CD4-positive, CD25-positive, alpha-beta regulatory T cell (primary cell): ENCODE results near the gene DNAH6. TPM values are rescaled to one million over a fixed set of nuclear protein-coding genes. Genes with fewer than 3 reads are reported as not detected.
"Not testable (repeated sequence)": the region's sequence is repeated elsewhere in the genome, so short reads cannot be mapped to it uniquely, and the experiment has no call there.

Experiments used
- ATAC-seq, 2 donors: fragments of 150-1000 bp; cut with Tn5 transposase; one replicate each; pipeline ENCODE4 v1.10.0; 2021; ENCODE audit warnings: low read depth in 2 of 2, moderate number of reproducible peaks in 2 of 2, moderate library complexity in 1 of 2
- DNase-seq, 3 donors: peaks; one replicate each; pipeline versions ENCODE4 v3.0.0 to v3.0.0-alpha.2; 2012 to 2022; ENCODE audit warnings: mixed read lengths in 1 of 3
- H3K27ac ChIP-seq: one replicate; pipeline ENCODE4 v1.7.0; 2013; ENCODE audit warnings: mild to moderate bottlenecking, low read length; ENCODE audit not compliant: insufficient read depth, poor library complexity, severe bottlenecking
- H3K27me3 ChIP-seq: one replicate; pipeline ENCODE4 v1.7.0; 2013; ENCODE audit warnings: low read length; ENCODE audit not compliant: control insufficient read depth, insufficient read depth
- H3K36me3 ChIP-seq: one replicate; pipeline ENCODE4 v1.7.0; 2013; ENCODE audit warnings: mild to moderate bottlenecking, low read length, moderate library complexity; ENCODE audit not compliant: control insufficient read depth, insufficient read depth
- H3K4me1 ChIP-seq: 2 replicates; pipeline ENCODE4 v1.7.0; 2013; ENCODE audit warnings: mild to moderate bottlenecking, low read length; ENCODE audit not compliant: insufficient read depth, control insufficient read depth, poor library complexity, severe bottlenecking
- H3K4me3 ChIP-seq: one replicate; pipeline ENCODE4 v1.7.0; 2013; ENCODE audit warnings: low read depth, mild to moderate bottlenecking, low read length, moderate library complexity
- H3K9me3 ChIP-seq, 2 experiments: 1 replicate in 1 of 2; 2 replicates in 1 of 2; pipeline ENCODE4 v1.7.0; 2013; ENCODE audit warnings: low read length in 2 of 2, mild to moderate bottlenecking in 1 of 2, moderate library complexity in 1 of 2; ENCODE audit not compliant: control insufficient read depth in 2 of 2
- H3K27ac Mint-ChIP-seq, 3 donors: one replicate each; pipeline ENCODE4 v1.8.0; 2020 to 2022; ENCODE audit warnings: mild to moderate bottlenecking in 3 of 3, mixed read lengths in 3 of 3, moderate library complexity in 2 of 3
- H3K27me3 Mint-ChIP-seq: one replicate; pipeline ENCODE4 v1.8.0; 2022; ENCODE audit warnings: mild to moderate bottlenecking, mixed read lengths
- H3K36me3 Mint-ChIP-seq: one replicate; pipeline ENCODE4 v1.8.0; 2020; ENCODE audit warnings: mixed read lengths
- H3K4me1 Mint-ChIP-seq, 4 donors: one replicate each; pipeline ENCODE4 v1.8.0; 2020 to 2022; ENCODE audit warnings: mixed read lengths in 4 of 4, mild to moderate bottlenecking in 1 of 4
- H3K4me3 Mint-ChIP-seq, 4 donors: one replicate each; pipeline ENCODE4 v1.8.0; 2020 to 2022; ENCODE audit warnings: mild to moderate bottlenecking in 4 of 4, mixed read lengths in 4 of 4, moderate library complexity in 3 of 4
- H3K9me3 Mint-ChIP-seq, 7 donors: one replicate each; pipeline ENCODE4 v1.8.0; 2020 to 2022; ENCODE audit warnings: mixed read lengths in 7 of 7, mild to moderate bottlenecking in 3 of 7, moderate library complexity in 2 of 7
- polyA plus RNA-seq, 4 donors: library from polyadenylated mRNA; unstranded; fragments of 300-500 nt; fragmentation: Illumina TruSeq; gene quantifications; one replicate each; pipeline ENCODE4 v1.2.3, GENCODE V29; 2021
- total RNA-seq: library from RNA; stranded (reverse); gene quantifications from one replicate; pipeline ENCODE4 v1.2.3, GENCODE V29; 2022

The DNAH6 gene
- total and polyA plus RNA-seq, 5 donors from 2014 or later, result 0.17 to 1.1 (median 0.52) TPM

DNA sequence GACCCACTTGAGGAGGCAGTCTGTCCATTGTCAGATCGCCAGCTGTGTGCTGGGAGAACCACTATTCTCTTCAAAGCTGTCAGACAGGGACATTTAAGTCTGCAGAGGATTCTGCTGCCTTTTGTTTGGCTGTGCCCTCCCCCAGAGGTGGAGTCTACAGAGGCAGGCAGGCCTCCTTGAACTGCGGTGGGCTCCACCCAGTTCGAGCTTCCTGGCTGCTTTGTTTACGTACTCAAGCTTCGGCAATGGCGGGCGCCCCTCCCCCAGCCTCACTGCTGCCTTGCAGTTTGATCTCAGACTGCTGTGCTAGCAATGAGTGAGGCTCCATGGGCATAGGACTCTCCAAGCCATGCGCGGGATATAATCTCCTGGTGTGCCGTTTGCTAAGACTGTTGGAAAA, 5.3 kb upstream of the DNAH6 start:
- Mint-ChIP-seq H3K4me3 (peak overlapping the region in 1 of 4 donors; percentile 54), H3K4me1 (peaks cover 2 to 25% (median 10%) of the 10 kb centered on the region in 4 donors), H3K9me3 (peaks cover 0 to 22% (median 3%) of the 10 kb centered on the region in 7 donors)
- not testable (repeated sequence) for H3K4me3 ChIP-seq, H3K36me3 ChIP-seq, H3K4me1 ChIP-seq, H3K27me3 ChIP-seq, ATAC-seq, H3K27ac Mint-ChIP-seq, H3K9me3 ChIP-seq, H3K36me3 Mint-ChIP-seq, H3K27ac ChIP-seq, H3K27me3 Mint-ChIP-seq
- DNase-seq, result peak; percentile 16 to 63 (median 55)

GRCh38 chr2:84515788-84516187, 510 bp upstream of the DNAH6 start:
- H3K36me3 Mint-ChIP-seq, result no peaks in the 10 kb centered on the region
- Histone ChIP-seq H3K9me3 (no peaks in the 10 kb centered on the region), H3K27me3 (peaks cover 6% of the 10 kb centered on the region), H3K36me3 (no peaks in the 10 kb centered on the region), H3K4me3 (peak overlapping the region; percentile 88), H3K27ac (peak overlapping the region; percentile 36), H3K4me1 (peaks cover 11% of the 10 kb centered on the region)
- ATAC-seq (no peak), DNase-seq (no peak)
- H3K27me3 Mint-ChIP-seq, result peaks cover 20% of the 10 kb centered on the region
- H3K27ac Mint-ChIP-seq, result peak overlapping the region in 2 of 3 donors; percentile 93 to 94
- H3K4me1 Mint-ChIP-seq, result peaks cover 7 to 25% (median 16%) of the 10 kb centered on the region in 4 donors
- peak overlapping the region; percentile 86 to 94 (median 90) for H3K4me3 Mint-ChIP-seq
- peaks cover 0 to 8% (median 3%) of the 10 kb centered on the region in 7 donors for H3K9me3 Mint-ChIP-seq

- peaks cover 0 to 14% (median 7%) of the 10 kb centered on the region in 4 donors for H3K4me1 Mint-ChIP-seq
- ATAC-seq (no peak), DNase-seq (no peak)
- Histone ChIP-seq H3K27me3 (peaks cover 11% of the 10 kb centered on the region), H3K36me3 (no peaks in the 10 kb centered on the region), H3K4me3 (no peak overlapping the region), H3K4me1 (peaks cover 11% of the 10 kb centered on the region), H3K9me3 (peaks cover 0 to 4% of the 10 kb centered on the region in 2 experiments), H3K27ac (no peak overlapping the region)
- H3K36me3 Mint-ChIP-seq, result peaks cover 7% of the 10 kb centered on the region
- H3K27ac Mint-ChIP-seq, result no peak overlapping the region
- H3K9me3 Mint-ChIP-seq, result peaks cover 0 to 8% (median 3%) of the 10 kb centered on the region in 7 donors
- H3K4me3 Mint-ChIP-seq, result no peak overlapping the region
- peaks cover 26% of the 10 kb centered on the region for H3K27me3 Mint-ChIP-seq
Measured at GRCh38 chr2:84519332-84519957, 3.1 kb downstream of the DNAH6 start.

DNA sequence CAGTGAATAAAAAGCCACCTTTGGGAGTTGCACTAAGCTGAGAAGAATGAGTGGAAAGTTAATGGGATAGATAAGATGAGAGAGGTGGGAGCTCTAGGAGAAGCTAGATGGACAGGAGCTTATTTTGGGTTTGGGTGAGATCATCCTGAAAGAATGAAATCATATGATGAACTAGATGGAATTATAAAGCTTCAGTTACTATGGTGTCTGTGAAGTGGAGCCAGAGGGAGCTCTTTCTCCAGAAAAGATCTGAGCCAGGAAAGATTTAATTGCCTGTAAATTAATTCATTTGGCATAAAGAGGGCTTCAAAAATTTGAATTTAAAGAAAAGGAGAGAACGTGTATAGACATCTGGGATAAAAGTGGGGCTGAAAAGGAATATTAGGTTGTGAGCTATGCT, 10.3 kb downstream of the DNAH6 start:
- no peak for ATAC-seq
- peaks cover 15% of the 10 kb centered on the region for H3K27me3 Mint-ChIP-seq
- peaks cover 18% of the 10 kb centered on the region for H3K36me3 Mint-ChIP-seq
- Histone ChIP-seq H3K27me3 (peaks cover 4% of the 10 kb centered on the region), H3K4me1 (peaks cover 7% of the 10 kb centered on the region), H3K27ac (no peak overlapping the region), H3K4me3 (no peak overlapping the region), H3K36me3 (no peaks in the 10 kb centered on the region), H3K9me3 (peaks cover 0 to 4% of the 10 kb centered on the region in 2 experiments)
- peak overlapping the region in 2 of 3 donors; percentile 12 to 21 for H3K27ac Mint-ChIP-seq
- H3K4me1 Mint-ChIP-seq, result peaks cover 4 to 16% (median 5%) of the 10 kb centered on the region in 4 donors
- DNase-seq, result peak in 1 of 3 donors; percentile 12
- H3K4me3 Mint-ChIP-seq, result no peak overlapping the region
- H3K9me3 Mint-ChIP-seq, result peaks cover 0 to 5% (median 0%) of the 10 kb centered on the region in 7 donors

- no peaks in the 10 kb centered on the region for H3K36me3 ChIP-seq
- peaks cover 15% of the 10 kb centered on the region for H3K27me3 Mint-ChIP-seq
- H3K36me3 Mint-ChIP-seq, result peaks cover 18% of the 10 kb centered on the region
- H3K27ac ChIP-seq, result no peak overlapping the region
- H3K9me3 Mint-ChIP-seq, result peaks cover 0 to 5% (median 0%) of the 10 kb centered on the region in 7 donors
- peaks cover 0 to 4% of the 10 kb centered on the region in 2 experiments for H3K9me3 ChIP-seq
- H3K27me3 ChIP-seq, result peaks cover 3% of the 10 kb centered on the region
- peak overlapping the region in 2 of 3 donors; percentile 12 to 21 for H3K27ac Mint-ChIP-seq
- DNase-seq (no peak), ATAC-seq (no peak)
- H3K4me3 Mint-ChIP-seq, result no peak overlapping the region
- H3K4me1 Mint-ChIP-seq, result peaks cover 4 to 16% (median 5%) of the 10 kb centered on the region in 4 donors
- peaks cover 7% of the 10 kb centered on the region for H3K4me1 ChIP-seq
- no peak overlapping the region for H3K4me3 ChIP-seq
Measured at GRCh38 chr2:84527137-84528129, 11.1 kb downstream of the DNAH6 start.

DNA sequence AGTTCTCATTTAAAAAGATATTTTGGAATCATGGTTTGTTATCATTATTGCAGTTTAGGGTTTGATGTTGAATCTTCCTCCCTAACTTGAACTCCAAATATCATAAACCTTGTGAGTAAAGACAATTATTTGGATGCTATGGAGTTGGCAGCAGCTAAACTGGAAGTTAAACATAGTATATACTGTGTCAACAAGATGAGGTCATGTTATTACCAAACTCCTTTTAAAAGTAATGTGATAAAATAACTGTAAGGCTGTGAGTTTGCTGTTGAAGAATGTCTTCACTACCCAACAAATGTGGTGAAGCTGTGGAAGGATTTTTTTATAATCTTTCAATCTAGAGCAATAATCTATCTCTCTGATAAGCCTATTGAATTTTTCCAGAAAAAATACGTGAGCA, 16.0 kb downstream of the DNAH6 start:
- Histone ChIP-seq H3K27ac (no peak overlapping the region), H3K36me3 (no peaks in the 10 kb centered on the region), H3K4me1 (peaks cover 6% of the 10 kb centered on the region), H3K27me3 (peaks cover under 1% of the 10 kb centered on the region), H3K4me3 (no peak overlapping the region), H3K9me3 (no peaks in the 10 kb centered on the region)
- DNase-seq (no peak), ATAC-seq (no peak)
- Mint-ChIP-seq H3K27me3 (no peaks in the 10 kb centered on the region), H3K4me3 (no peak overlapping the region), H3K36me3 (peaks cover 11% of the 10 kb centered on the region), H3K9me3 (no peaks in the 10 kb centered on the region), H3K27ac (no peak overlapping the region), H3K4me1 (peaks cover 0 to 6% (median 0%) of the 10 kb centered on the region in 4 donors)

DNA sequence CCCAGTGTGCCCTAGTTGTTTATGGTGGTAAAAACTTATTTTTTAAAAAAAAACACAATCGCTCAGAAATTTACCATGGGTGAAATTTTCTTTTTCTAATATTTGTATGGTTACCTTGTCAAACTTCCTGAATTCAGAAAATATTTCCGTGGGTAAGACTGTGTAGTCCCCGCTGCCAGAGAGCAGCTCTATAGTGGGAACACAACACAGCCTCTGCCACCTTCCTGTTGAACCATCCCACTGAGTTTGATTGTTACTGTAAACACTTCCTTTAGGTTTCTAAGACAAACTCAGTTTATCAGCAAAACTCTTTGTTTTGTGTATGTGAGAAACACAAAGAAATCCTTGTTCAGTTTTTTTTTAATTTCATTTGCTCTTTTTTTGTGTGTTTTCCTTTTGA, 17.9 kb downstream of the DNAH6 start:
- no peak for ATAC-seq
- Histone ChIP-seq H3K4me3 (no peak overlapping the region), H3K9me3 (no peaks in the 10 kb centered on the region), H3K36me3 (no peaks in the 10 kb centered on the region), H3K4me1 (peaks cover 4% of the 10 kb centered on the region), H3K27me3 (peaks cover 2% of the 10 kb centered on the region), H3K27ac (no peak overlapping the region)
- no peak for DNase-seq
- Mint-ChIP-seq H3K27me3 (no peaks in the 10 kb centered on the region), H3K9me3 (no peaks in the 10 kb centered on the region), H3K36me3 (peaks cover 11% of the 10 kb centered on the region), H3K4me3 (no peak overlapping the region), H3K4me1 (peaks cover 0 to 3% (median 2%) of the 10 kb centered on the region in 4 donors), H3K27ac (no peak overlapping the region)
